Suprapubic skin (tissue), 4 donors: ENCODE results near the gene DPYSL3. TPM values are rescaled to one million over a fixed set of nuclear protein-coding genes. Genes with fewer than 3 reads are reported as not detected.
"Not testable (repeated sequence)": the region's sequence is repeated elsewhere in the genome, so short reads cannot be mapped to it uniquely, and the experiment has no call there.

Source experiments
- DNase-seq, 2 donors: peaks; one replicate each; pipeline ENCODE4 v3.0.0-alpha.2; 2019; ENCODE audit warnings: low spot score in 2 of 2
- H3K27ac ChIP-seq: fragments of 200-600 bp; sonication (generic); one replicate; pipeline ENCODE4 v1.5.1; 2019
- H3K27me3 ChIP-seq: fragments of 200-600 bp; sonication (generic); one replicate; pipeline ENCODE4 v1.5.1; 2019
- H3K36me3 ChIP-seq: fragments of 200-600 bp; sonication (generic); one replicate; pipeline ENCODE4 v1.5.1; 2019
- H3K4me1 ChIP-seq: fragments of 200-600 bp; sonication (generic); one replicate; pipeline ENCODE4 v1.5.1; 2019
- H3K4me3 ChIP-seq: fragments of 200-600 bp; sonication (generic); one replicate; pipeline ENCODE4 v1.5.1; 2019; ENCODE audit warnings: mild to moderate bottlenecking
- H3K9me3 ChIP-seq: fragments of 200-600 bp; sonication (generic); one replicate; pipeline ENCODE4 v1.5.1; 2019
- CTCF ChIP-seq, 2 donors: fragments of 200-600 bp in 1 of 2; fragments of 450-650 bp in 1 of 2; sonication (generic) in 1 of 2; IDR thresholded peaks; one replicate each; pipeline ENCODE4 v1.5.1; 2016 to 2019; ENCODE audit warnings: antibody characterized with exemption in 2 of 2, mild to moderate bottlenecking in 1 of 2, moderate library complexity in 1 of 2
- EP300 ChIP-seq: sonication (generic); formaldehyde crosslinking; IDR thresholded peaks from one replicate; pipeline ENCODE4 v1.6.1; 2017; ENCODE audit warnings: antibody characterized with exemption
- POLR2A ChIP-seq, 2 donors: fragments of 450-650 bp; IDR thresholded peaks; one replicate each; pipeline ENCODE4 v1.6.1; 2017; ENCODE audit warnings: antibody characterized with exemption in 2 of 2, mild to moderate bottlenecking in 2 of 2, moderate library complexity in 2 of 2
- POLR2AphosphoS5 ChIP-seq, 3 donors: sonication (generic); formaldehyde crosslinking; IDR thresholded peaks; one replicate each; pipeline ENCODE4 v1.6.1; 2017; ENCODE audit warnings: antibody characterized with exemption in 3 of 3
- WGBS: methylation state at CpG from one replicate; pipeline ENCODE4 v1.1.5; 2018; 5-methylcytosine and 5-hydroxymethylcytosine counted together
- total RNA-seq, 4 donors: library from RNA; depleted of rRNA; stranded (reverse); fragments of >200 nt; gene quantifications; one replicate each; pipeline ENCODE4 v1.1.0, GENCODE V29; 2016

The DPYSL3 gene
- total RNA-seq, 4 donors from 2014 or later: 12.0 to 22.2 (median 16.6) TPM

GRCh38 chr5:147369742-147370374 is 140.0 kb downstream of the DPYSL3 start:
- WGBS: 9% methylated on average over 2 of the region's 2 CpGs
- Histone ChIP-seq H3K36me3 (no peaks in the 10 kb centered on the region), H3K4me1 (no peaks in the 10 kb centered on the region)

DNA sequence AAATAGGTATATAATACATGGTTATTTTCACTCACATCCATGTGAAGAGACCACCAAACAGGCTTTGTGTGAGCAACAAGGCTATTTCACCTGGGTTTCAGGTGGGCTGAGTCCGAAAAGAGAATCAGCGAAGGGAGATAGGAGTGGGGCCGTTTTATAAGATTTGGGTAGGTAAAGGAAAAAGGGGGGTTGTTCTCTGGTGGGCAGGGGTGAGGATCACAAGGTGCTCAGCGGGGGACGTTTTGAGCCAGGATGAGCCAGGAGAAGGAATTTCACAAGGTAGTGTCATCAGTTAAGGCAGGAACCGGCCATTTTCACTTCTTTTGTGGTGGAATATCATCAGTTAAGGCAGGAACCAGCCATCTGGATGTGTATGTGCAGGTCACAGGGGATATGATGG is 142.5 kb downstream of the DPYSL3 start:
- H3K4me3 ChIP-seq, DNase-seq, H3K27ac ChIP-seq, H3K27me3 ChIP-seq, H3K36me3 ChIP-seq, H3K4me1 ChIP-seq, H3K9me3 ChIP-seq: not testable (repeated sequence)
- WGBS: 82% methylated on average over 6 of the region's 6 CpGs

More at GRCh38 chr5:147369742-147370374, 140.0 kb downstream of the DPYSL3 start:
- Histone ChIP-seq H3K4me3 (no peak overlapping the region), H3K9me3 (no peaks in the 10 kb centered on the region), H3K27ac (no peak overlapping the region), H3K27me3 (no peaks in the 10 kb centered on the region)
- no peak for TF ChIP-seq EP300
- TF ChIP-seq CTCF (IDR thresholded peaks at IDR 0.05): peak in 1 of 2 donors; percentile 15
- no peak for DNase-seq

GRCh38 chr5:147361441-147362175 is 148.3 kb downstream of the DPYSL3 start:
- Histone ChIP-seq H3K36me3 (no peaks in the 10 kb centered on the region), H3K27ac (no peak overlapping the region), H3K4me1 (no peaks in the 10 kb centered on the region), H3K9me3 (no peaks in the 10 kb centered on the region), H3K4me3 (no peak overlapping the region), H3K27me3 (no peaks in the 10 kb centered on the region)
- WGBS: 79% methylated on average over 4 of the region's 4 CpGs
- DNase-seq: no peak
- TF ChIP-seq POLR2A (IDR thresholded peaks at IDR 0.05) (no peak), CTCF (IDR thresholded peaks at IDR 0.05) (no peak), POLR2AphosphoS5 (IDR thresholded peaks at IDR 0.05) (no peak), EP300 (no peak)

- Histone ChIP-seq H3K36me3 (no peaks in the 10 kb centered on the region), H3K27me3 (no peaks in the 10 kb centered on the region), H3K27ac (no peak overlapping the region), H3K9me3 (no peaks in the 10 kb centered on the region), H3K4me1 (no peaks in the 10 kb centered on the region), H3K4me3 (no peak overlapping the region)
- WGBS: 77% methylated on average over 2 of the region's 2 CpGs
- no peak for TF ChIP-seq EP300
- no peak for TF ChIP-seq POLR2A (IDR thresholded peaks at IDR 0.05)
- no peak for TF ChIP-seq POLR2AphosphoS5 (IDR thresholded peaks at IDR 0.05)
- no peak for TF ChIP-seq CTCF (IDR thresholded peaks at IDR 0.05)
- no peak for DNase-seq
Observed at GRCh38 chr5:147360816-147361215, 149.1 kb downstream of the DPYSL3 start.

DNA sequence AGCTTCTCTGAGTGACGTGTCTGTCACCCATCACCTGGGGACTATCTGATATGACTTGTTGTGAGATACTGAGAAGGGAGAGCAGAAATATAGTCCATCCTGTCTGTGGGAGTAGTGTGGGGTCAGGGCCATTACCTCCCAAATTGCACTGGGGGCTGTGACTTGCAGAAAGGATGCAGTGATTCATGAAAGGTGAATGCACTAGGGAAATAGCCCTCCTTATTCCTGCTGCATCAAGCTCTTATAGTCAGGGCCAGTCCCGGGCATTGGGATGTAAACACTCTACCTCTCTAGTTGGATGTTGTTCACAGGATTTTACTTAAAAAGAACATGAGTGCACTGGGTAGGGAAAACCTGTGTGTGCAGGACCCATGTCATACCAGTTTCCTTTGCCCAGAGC is 150.3 kb downstream of the DPYSL3 start:
- DNase-seq: no peak
- no peaks in the 10 kb centered on the region for H3K9me3 ChIP-seq
- WGBS: 77% methylated on average over 2 of the region's 2 CpGs
- no peak overlapping the region for H3K4me3 ChIP-seq
- no peaks in the 10 kb centered on the region for H3K27me3 ChIP-seq
- no peaks in the 10 kb centered on the region for H3K36me3 ChIP-seq
- H3K4me1 ChIP-seq: no peaks in the 10 kb centered on the region
- no peak for TF ChIP-seq POLR2AphosphoS5 (IDR thresholded peaks at IDR 0.05)
- no peak for TF ChIP-seq CTCF (IDR thresholded peaks at IDR 0.05)
- H3K27ac ChIP-seq: no peak overlapping the region
